Liver (tissue), 9 donors: ENCODE data around the gene CDCA8. TPM values are rescaled to one million over a fixed set of nuclear protein-coding genes. Genes with fewer than 3 reads are reported as not detected.

Experiments
- DNase-seq: peaks from one replicate; pipeline ENCODE4 v3.0.0-alpha.2; 2017; ENCODE audit warnings: low spot score
- H3K27ac ChIP-seq, 2 donors: one replicate each; pipeline ENCODE4 v1.7.0; 2013; ENCODE audit warnings: inconsistent platforms in 2 of 2, low read length in 2 of 2, control low read depth in 1 of 2, low read depth in 1 of 2, mild to moderate bottlenecking in 1 of 2
- H3K27me3 ChIP-seq, 4 donors: one replicate each; pipeline versions ENCODE4 v1.6.1 to v1.7.0; 2013; ENCODE audit warnings: low read length in 3 of 4, inconsistent platforms in 1 of 4, mild to moderate bottlenecking in 1 of 4, moderate library complexity in 1 of 4; ENCODE audit not compliant: control insufficient read depth in 4 of 4, insufficient read depth in 4 of 4
- H3K36me3 ChIP-seq, 4 donors: one replicate each; pipeline versions ENCODE4 v1.6.1 to v1.7.0; 2013; ENCODE audit warnings: low read length in 3 of 4, mild to moderate bottlenecking in 3 of 4, low read depth in 1 of 4, moderate library complexity in 1 of 4; ENCODE audit not compliant: control insufficient read depth in 4 of 4, insufficient read depth in 3 of 4
- H3K4me1 ChIP-seq, 4 donors: one replicate each; pipeline versions ENCODE4 v1.6.1 to v1.7.0; 2013; ENCODE audit warnings: low read length in 3 of 4, mild to moderate bottlenecking in 3 of 4, moderate library complexity in 1 of 4; ENCODE audit not compliant: control insufficient read depth in 4 of 4, insufficient read depth in 4 of 4
- H3K4me3 ChIP-seq, 3 donors: one replicate each; pipeline versions ENCODE4 v1.6.1 to v1.7.0; 2013; ENCODE audit warnings: low read length in 3 of 3, control low read depth in 1 of 3, low read depth in 1 of 3, mild to moderate bottlenecking in 1 of 3
- H3K9ac ChIP-seq, 2 donors: one replicate each; pipeline ENCODE4 v1.7.0; 2013; ENCODE audit warnings: low read length in 2 of 2, mild to moderate bottlenecking in 2 of 2, moderate library complexity in 2 of 2, control low read depth in 1 of 2, low read depth in 1 of 2
- H3K9me3 ChIP-seq, 4 donors: one replicate each; pipeline versions ENCODE4 v1.6.1 to v1.7.0; 2013; ENCODE audit warnings: low read length in 3 of 4; ENCODE audit not compliant: control insufficient read depth in 4 of 4
- EGR1 ChIP-seq, 2 donors: IDR thresholded peaks; 2 replicates each; pipeline ENCODE4 v1.6.1; 2016 to 2018; ENCODE audit warnings: antibody characterized with exemption in 2 of 2, low read depth in 2 of 2
- FOXA1 ChIP-seq: IDR thresholded peaks from 2 replicates; pipeline ENCODE4 v1.6.1; 2016; ENCODE audit warnings: antibody characterized with exemption
- FOXA2 ChIP-seq: IDR thresholded peaks from 2 replicates; pipeline ENCODE4 v1.6.1; 2016; ENCODE audit warnings: antibody characterized with exemption
- GABPA ChIP-seq, 2 donors: IDR thresholded peaks in 1 of 2; conservative IDR thresholded peaks in 1 of 2; 2 replicates each; pipeline ENCODE4 v1.6.1; 2016; ENCODE audit warnings: antibody characterized with exemption in 2 of 2, mild to moderate bottlenecking in 1 of 2, moderate library complexity in 1 of 2
- HNF4A ChIP-seq, 2 donors: conservative IDR thresholded peaks; 2 replicates each; pipeline ENCODE4 v1.6.1; 2016; ENCODE audit warnings: antibody characterized with exemption in 2 of 2, mild to moderate bottlenecking in 2 of 2
- HNF4G ChIP-seq: IDR thresholded peaks from 2 replicates; pipeline ENCODE4 v1.6.1; 2016; ENCODE audit warnings: antibody characterized with exemption
- JUND ChIP-seq, 2 donors: IDR thresholded peaks; 2 replicates each; pipeline ENCODE4 v1.6.1; 2016; ENCODE audit warnings: antibody characterized with exemption in 2 of 2
- NR2F2 ChIP-seq: IDR thresholded peaks from 2 replicates; pipeline ENCODE4 v1.6.1; 2016; ENCODE audit warnings: antibody characterized with exemption
- RAD21 ChIP-seq, 2 donors: IDR thresholded peaks; 2 replicates each; pipeline ENCODE4 v1.6.1; 2016; ENCODE audit warnings: antibody characterized with exemption in 2 of 2, mild to moderate bottlenecking in 2 of 2
- RXRA ChIP-seq, 2 donors: IDR thresholded peaks; 2 replicates each; pipeline ENCODE4 v1.6.1; 2017 to 2018; ENCODE audit warnings: antibody characterized with exemption in 2 of 2, mild to moderate bottlenecking in 1 of 2
- SP1 ChIP-seq: IDR thresholded peaks from 2 replicates; pipeline ENCODE4 v1.6.1; 2018; ENCODE audit warnings: antibody characterized with exemption, mild to moderate bottlenecking
- TAF1 ChIP-seq: conservative IDR thresholded peaks from 2 replicates; pipeline ENCODE4 v1.6.1; 2016; ENCODE audit warnings: antibody characterized with exemption, mild to moderate bottlenecking
- YY1 ChIP-seq: IDR thresholded peaks from 2 replicates; pipeline ENCODE4 v1.6.1; 2016; ENCODE audit warnings: antibody characterized with exemption, mild to moderate bottlenecking
- WGBS: extraction: QIAGEN DNeasy Blood & Tissue Kit; methylation state at CpG from one replicate; pipeline ENCODE4 v1.1.7; 2013; 5-methylcytosine and 5-hydroxymethylcytosine counted together
- polyA plus RNA-seq, 2 donors: library from polyadenylated mRNA; stranded (reverse) in 1 of 2; unstranded in 1 of 2; fragments of 200-250 nt in 1 of 2; fragments of >200 nt in 1 of 2; fragmentation: Nextera tagmentation in 1 of 2; extraction: Ambion mirVana in 1 of 2; gene quantifications; one replicate each; pipeline versions ENCODE4 v1.2.1 to v1.2.3, GENCODE V29; 2013 to 2015
- total RNA-seq, 2 donors: library from RNA; depleted of rRNA; stranded (reverse); fragments of >200 nt; gene quantifications; one replicate each; pipeline ENCODE4 v1.2.3, GENCODE V29; 2014
- TF ChIP-seq, protein P1 (sequence below): IDR thresholded peaks from 2 replicates; pipeline ENCODE4 v1.6.1; 2016; ENCODE audit warnings: antibody characterized with exemption
- TF ChIP-seq, protein P2 (sequence below): IDR thresholded peaks from 2 replicates; pipeline ENCODE4 v1.6.1; 2016; ENCODE audit warnings: antibody characterized with exemption
- TF ChIP-seq, protein P3 (sequence below): IDR thresholded peaks from 2 replicates; pipeline ENCODE4 v1.6.1; 2016; ENCODE audit warnings: antibody characterized with exemption, mild to moderate bottlenecking
- TF ChIP-seq, protein P4 (sequence below): fragments of 150-350 bp; IDR thresholded peaks from 2 replicates; pipeline ENCODE4 v1.5.1; 2017; ENCODE audit warnings: improper control_type of control experiment, low read depth, low read length; ENCODE audit not compliant: missing input control
- TF ChIP-seq, protein P5 (sequence below): IDR thresholded peaks from 2 replicates; pipeline ENCODE4 v1.6.1; 2016; ENCODE audit warnings: antibody characterized with exemption
- donor health status: healthy.
- donor health status: healthy.
- donor health status: healthy.
- donor health status: healthy.
- donor health status: healthy.

CDCA8 gene
- total and polyA plus RNA-seq, 4 donors, result 0.25 to 16.5 (median 1.4) TPM

DNA sequence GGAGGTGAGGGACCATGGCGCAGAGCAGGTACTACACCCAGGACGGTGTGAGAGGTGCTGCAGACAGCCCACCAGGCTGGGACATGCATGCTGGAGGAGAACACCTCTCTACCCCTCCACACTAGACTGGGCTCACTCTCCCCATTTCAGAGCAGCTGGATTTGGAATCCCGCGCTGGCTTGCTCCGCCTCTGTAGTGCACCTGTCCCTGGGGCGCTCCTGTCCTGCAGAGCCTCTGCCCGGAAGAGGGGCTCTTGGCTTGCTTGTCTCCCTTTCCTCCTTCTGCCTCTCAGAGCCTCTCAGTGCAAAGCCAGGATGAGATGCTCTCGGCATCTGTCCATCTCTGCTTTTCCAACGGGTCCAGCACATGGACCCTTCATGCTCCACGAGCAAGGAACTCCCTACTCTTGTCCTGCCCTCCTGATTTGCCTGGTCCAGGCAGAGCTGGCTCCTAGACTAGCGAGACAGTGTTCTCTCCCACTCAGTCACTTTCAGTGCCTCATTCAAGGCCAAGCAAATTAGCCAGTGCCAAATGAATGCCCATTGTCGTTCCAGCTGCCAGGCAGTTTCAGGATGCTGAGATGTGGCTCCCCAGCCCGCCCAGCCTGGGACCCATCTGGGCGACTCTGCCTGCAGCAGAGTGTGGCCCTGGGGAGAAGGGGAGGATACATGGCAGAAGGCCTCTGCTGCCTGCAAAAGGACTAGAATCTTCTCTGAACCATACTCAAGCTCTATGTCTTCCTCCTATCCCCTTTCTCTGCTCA is 33.7 kb downstream of the CDCA8 start:
- no peak overlapping the region for H3K27ac ChIP-seq
- TF ChIP-seq, protein P1, sequence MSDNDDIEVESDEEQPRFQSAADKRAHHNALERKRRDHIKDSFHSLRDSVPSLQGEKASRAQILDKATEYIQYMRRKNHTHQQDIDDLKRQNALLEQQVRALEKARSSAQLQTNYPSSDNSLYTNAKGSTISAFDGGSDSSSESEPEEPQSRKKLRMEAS, result no peak
- TF ChIP-seq RAD21 (IDR thresholded peaks at IDR 0.05) (no peak), TAF1 (no peak), HNF4G (no peak), YY1 (no peak), SP1 (no peak), NR2F2 (no peak), JUND (IDR thresholded peaks at IDR 0.05) (no peak), EGR1 (IDR thresholded peaks at IDR 0.05; ENCODE audit: low read depth in 2 of 2) (no peak), HNF4A (conservative IDR thresholded peaks at IDR 0.05) (no peak), GABPA (IDR thresholded peaks at IDR 0.05 in 1 of 2, conservative IDR thresholded peaks at IDR 0.05 in 1 of 2) (no peak), FOXA1 (no peak), RXRA (IDR thresholded peaks at IDR 0.05) (no peak), FOXA2 (no peak)
- TF ChIP-seq, protein P2, sequence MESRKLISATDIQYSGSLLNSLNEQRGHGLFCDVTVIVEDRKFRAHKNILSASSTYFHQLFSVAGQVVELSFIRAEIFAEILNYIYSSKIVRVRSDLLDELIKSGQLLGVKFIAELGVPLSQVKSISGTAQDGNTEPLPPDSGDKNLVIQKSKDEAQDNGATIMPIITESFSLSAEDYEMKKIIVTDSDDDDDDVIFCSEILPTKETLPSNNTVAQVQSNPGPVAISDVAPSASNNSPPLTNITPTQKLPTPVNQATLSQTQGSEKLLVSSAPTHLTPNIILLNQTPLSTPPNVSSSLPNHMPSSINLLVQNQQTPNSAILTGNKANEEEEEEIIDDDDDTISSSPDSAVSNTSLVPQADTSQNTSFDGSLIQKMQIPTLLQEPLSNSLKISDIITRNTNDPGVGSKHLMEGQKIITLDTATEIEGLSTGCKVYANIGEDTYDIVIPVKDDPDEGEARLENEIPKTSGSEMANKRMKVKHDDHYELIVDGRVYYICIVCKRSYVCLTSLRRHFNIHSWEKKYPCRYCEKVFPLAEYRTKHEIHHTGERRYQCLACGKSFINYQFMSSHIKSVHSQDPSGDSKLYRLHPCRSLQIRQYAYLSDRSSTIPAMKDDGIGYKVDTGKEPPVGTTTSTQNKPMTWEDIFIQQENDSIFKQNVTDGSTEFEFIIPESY, result no peak
- TF ChIP-seq, protein P3, sequence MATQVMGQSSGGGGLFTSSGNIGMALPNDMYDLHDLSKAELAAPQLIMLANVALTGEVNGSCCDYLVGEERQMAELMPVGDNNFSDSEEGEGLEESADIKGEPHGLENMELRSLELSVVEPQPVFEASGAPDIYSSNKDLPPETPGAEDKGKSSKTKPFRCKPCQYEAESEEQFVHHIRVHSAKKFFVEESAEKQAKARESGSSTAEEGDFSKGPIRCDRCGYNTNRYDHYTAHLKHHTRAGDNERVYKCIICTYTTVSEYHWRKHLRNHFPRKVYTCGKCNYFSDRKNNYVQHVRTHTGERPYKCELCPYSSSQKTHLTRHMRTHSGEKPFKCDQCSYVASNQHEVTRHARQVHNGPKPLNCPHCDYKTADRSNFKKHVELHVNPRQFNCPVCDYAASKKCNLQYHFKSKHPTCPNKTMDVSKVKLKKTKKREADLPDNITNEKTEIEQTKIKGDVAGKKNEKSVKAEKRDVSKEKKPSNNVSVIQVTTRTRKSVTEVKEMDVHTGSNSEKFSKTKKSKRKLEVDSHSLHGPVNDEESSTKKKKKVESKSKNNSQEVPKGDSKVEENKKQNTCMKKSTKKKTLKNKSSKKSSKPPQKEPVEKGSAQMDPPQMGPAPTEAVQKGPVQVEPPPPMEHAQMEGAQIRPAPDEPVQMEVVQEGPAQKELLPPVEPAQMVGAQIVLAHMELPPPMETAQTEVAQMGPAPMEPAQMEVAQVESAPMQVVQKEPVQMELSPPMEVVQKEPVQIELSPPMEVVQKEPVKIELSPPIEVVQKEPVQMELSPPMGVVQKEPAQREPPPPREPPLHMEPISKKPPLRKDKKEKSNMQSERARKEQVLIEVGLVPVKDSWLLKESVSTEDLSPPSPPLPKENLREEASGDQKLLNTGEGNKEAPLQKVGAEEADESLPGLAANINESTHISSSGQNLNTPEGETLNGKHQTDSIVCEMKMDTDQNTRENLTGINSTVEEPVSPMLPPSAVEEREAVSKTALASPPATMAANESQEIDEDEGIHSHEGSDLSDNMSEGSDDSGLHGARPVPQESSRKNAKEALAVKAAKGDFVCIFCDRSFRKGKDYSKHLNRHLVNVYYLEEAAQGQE, result no peak
- TF ChIP-seq, protein P4, sequence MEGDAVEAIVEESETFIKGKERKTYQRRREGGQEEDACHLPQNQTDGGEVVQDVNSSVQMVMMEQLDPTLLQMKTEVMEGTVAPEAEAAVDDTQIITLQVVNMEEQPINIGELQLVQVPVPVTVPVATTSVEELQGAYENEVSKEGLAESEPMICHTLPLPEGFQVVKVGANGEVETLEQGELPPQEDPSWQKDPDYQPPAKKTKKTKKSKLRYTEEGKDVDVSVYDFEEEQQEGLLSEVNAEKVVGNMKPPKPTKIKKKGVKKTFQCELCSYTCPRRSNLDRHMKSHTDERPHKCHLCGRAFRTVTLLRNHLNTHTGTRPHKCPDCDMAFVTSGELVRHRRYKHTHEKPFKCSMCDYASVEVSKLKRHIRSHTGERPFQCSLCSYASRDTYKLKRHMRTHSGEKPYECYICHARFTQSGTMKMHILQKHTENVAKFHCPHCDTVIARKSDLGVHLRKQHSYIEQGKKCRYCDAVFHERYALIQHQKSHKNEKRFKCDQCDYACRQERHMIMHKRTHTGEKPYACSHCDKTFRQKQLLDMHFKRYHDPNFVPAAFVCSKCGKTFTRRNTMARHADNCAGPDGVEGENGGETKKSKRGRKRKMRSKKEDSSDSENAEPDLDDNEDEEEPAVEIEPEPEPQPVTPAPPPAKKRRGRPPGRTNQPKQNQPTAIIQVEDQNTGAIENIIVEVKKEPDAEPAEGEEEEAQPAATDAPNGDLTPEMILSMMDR, result no peak
- TF ChIP-seq, protein P5, sequence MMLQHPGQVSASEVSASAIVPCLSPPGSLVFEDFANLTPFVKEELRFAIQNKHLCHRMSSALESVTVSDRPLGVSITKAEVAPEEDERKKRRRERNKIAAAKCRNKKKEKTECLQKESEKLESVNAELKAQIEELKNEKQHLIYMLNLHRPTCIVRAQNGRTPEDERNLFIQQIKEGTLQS, result no peak
- H3K9ac ChIP-seq, result no peak overlapping the region
- no peaks in the 10 kb centered on the region for H3K4me1 ChIP-seq
- no peak for DNase-seq
- H3K9me3 ChIP-seq, result no peaks in the 10 kb centered on the region
- H3K4me3 ChIP-seq, result no peak overlapping the region
- WGBS, result 78% methylated on average over 14 of the region's 14 CpGs
- no peaks in the 10 kb centered on the region for H3K27me3 ChIP-seq
- no peaks in the 10 kb centered on the region for H3K36me3 ChIP-seq
